GM21576 (cell line): ENCODE results near the gene MLPH.

Experiments used
- ATAC-seq: cut with Tn5 transposase; IDR thresholded peaks from one replicate; pipeline ENCODE4 v1.9.1; 2021; ENCODE audit warnings: mild to moderate bottlenecking, moderate library complexity; ENCODE audit not compliant: unreplicated experiment

Gene MLPH

GRCh38 chr2:237478095-237478494 lies 9.0 kb upstream of the MLPH start:
- ATAC-seq = no peak

DNA sequence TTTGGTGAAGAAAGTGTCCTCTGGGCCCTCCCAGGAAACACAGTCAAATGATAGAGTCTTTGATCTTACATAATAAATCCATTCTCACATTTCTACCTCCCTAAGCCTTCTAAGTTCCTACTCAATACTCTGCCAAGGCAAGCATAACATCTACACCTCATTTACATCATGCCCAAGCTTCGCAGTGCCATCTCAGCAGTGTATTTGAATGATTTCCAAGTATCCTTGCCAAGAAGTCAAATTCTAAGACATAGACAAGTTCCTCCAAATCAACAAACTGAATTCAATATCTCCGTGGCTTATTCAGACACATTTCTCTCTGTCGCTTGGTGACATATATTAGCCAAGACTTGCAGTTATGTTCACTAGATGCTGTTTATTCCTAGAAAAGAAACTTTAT lies 8.1 kb upstream of the MLPH start:
- no peak for ATAC-seq

DNA sequence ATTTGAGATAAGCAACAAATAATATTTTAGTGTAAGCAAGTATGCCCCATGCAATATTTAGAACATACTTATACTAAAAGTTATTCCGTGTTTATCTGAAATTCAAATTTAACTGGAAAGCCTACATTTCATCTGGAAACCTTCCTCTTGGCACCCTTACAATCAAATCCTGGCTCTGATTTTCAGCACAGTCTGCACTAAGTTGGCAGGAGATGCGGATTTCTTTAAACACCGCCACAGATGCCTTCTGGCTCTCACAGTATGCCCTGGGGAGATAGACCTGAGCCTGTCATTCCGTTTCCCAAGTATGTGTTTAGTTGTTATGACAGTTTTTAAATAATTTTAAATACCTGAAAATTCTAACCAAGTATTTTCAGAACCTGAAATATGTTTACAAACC lies 7.3 kb upstream of the MLPH start:
- no peak for ATAC-seq

GRCh38 chr2:237480556-237480955 lies 6.5 kb upstream of the MLPH start:
- no peak for ATAC-seq

DNA sequence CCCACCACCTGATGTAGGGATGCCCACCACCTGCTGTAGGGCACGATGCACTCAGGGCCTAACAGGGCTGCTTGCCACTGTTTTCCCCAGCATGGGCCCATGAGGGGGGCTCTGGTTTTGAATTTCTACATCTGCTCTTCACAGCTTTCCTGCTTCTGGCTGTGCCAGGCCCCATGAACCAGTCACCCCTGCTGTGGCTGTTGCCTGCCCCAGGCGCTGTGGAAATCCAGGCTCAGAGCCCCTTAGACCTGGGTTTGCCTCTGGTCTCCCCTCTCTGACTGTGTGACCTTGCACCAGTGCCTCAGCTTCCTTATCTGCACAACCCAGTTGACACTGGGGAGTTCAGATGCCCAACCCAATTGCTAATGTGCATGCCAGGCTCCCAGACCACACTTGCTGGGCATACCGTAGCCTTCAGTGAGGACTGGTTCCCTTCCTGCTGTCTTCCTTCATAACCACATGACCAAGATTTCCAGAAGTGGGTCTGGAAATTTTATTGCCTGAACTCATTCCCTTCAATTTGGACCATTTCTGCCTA lies 6.0 kb upstream of the MLPH start:
- no peak for ATAC-seq

- ATAC-seq = no peak
Measured at GRCh38 chr2:237482485-237482884, 4.6 kb upstream of the MLPH start.

- no peak for ATAC-seq
Measured at GRCh38 chr2:237483018-237483731, 3.9 kb upstream of the MLPH start.

- no peak for ATAC-seq
Measured at GRCh38 chr2:237485304-237485703, 1.7 kb upstream of the MLPH start.

DNA sequence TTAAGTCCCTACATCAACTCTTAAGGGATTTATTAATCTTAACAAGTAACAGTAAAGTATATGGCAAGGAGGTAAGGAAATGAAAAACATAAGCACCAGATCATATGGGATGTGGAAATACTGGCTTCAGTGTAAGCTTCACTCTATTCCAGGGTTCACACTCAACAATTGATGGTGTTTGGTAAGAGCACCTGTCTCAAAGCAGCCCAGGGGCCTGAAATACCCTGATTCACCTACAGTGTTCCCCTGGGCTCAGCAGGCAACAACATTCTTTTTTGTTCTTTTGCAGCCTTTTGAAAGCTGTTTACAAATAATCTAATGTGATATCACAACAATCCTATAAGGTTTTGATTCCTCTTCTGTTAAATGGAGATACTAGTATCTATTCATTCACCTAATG lies 1.2 kb upstream of the MLPH start:
- no peak for ATAC-seq

- no peak for ATAC-seq
Measured at GRCh38 chr2:237486334-237486818, 675 bp upstream of the MLPH start.

- no peak for ATAC-seq
Measured at GRCh38 chr2:237487496-237487895, 445 bp downstream of the MLPH start.

- no peak for ATAC-seq
Measured at GRCh38 chr2:237488295-237488694, 1.2 kb downstream of the MLPH start.

DNA sequence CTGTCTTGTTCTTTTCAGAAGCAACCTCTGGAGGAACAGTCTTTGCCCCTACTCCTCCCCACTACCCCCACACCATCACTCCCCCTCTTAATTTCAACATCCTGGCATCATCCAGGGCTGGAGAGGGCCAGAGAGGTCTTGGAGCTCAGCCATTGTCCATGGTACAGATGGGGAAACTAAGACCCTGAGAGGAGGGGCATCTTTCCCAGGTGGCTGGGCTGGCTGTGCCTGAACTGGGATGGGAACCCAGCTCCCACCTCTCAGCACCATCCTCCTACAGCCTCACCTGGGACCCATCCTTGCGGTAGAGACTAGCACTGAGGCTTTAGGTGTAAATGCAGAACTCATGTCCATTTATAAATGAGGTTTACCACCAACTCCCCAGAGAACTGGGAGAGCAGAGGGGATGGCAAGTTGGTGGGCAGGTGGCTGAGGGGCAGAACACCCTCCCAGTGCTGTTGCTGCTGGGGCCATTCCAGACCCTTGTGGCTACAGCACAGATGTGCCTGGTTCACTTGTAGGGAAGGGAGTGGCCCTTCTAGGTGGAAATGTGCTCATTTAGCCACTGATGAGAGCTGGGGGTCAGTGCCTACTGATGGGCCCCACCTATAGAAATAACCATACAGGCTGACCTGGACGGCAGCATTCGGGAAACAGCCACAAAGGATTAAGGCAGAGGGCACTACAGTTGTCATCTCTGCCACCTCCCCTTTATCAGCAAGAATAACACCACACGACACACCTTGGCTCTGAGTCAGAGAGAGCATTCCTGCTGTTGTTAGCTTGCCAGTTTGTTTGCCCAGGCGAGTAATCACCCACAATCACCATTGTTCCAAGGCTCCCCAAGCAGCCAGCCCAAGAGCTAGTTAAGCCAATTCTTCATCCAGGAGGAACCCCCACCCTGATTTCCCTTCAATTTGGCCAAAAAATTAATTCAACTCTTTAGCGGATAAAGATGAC lies 2.1 kb downstream of the MLPH start:
- ATAC-seq = no peak

GRCh38 chr2:237490009-237490711 lies 3.1 kb downstream of the MLPH start:
- ATAC-seq = no peak

- ATAC-seq = no peak
Measured at GRCh38 chr2:237490795-237491194, 3.7 kb downstream of the MLPH start.

DNA sequence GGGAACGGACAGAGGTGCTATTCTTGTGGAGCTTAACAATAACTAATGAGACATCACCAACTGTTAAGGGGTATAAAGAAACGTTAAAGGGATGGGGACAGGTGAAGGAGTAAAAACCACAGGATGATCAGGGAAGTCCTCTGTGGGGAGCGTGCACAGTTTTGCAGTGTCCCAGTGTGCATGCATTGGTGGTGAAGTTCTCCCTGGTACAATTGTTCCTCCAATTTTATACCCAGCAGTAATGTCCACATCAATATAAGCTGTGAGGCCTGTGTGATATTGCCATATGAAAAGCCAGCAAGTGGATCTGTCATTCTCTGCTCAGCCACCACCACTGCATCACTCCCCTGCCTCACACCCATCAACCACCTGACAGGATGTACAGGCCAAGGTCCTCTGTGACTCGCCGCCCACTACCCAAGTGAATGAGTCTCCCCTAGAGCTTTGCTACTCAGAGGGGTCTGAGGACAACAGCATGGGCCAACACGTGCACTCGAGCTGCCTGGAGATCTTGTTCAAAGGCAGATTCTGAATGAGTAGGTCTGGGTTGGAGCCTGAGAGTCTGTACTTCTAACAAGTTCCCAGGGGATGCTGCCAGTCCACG lies 4.6 kb downstream of the MLPH start:
- ATAC-seq = no peak

- no peak for ATAC-seq
Measured at GRCh38 chr2:237492137-237492890, 5.3 kb downstream of the MLPH start.

GRCh38 chr2:237494066-237494465 lies 7.0 kb downstream of the MLPH start:
- no peak for ATAC-seq

- no peak for ATAC-seq
Measured at GRCh38 chr2:237495521-237496117, 8.6 kb downstream of the MLPH start.

DNA sequence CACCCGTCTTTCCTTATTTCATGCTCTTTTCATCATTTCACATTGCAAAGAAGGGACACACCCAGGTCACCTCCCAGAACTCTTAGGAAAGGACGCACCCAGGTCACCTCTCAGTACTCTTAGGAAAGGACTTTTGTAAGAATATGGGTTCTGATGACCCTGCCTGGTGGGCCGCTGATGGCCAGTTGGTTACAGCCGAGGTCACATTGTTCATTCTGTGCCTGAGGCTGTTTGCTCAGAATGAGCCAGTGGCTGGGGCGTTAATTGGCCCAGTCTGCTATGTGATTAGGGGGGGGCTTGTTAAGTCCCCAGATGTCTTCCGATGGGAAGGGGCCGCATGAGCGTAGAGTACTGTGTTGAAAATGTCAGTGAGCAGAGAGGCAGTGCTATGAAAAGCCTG lies 9.4 kb downstream of the MLPH start:
- ATAC-seq = no peak
